ENCODE data around the gene NLGN4X. TPM values are rescaled to one million over a fixed set of nuclear protein-coding genes. Genes with fewer than 3 reads are reported as not detected.

The NLGN4X gene
- total RNA-seq (2014; rRNA removed; shearing (Covaris generic)), result 0.53 and 1.2 TPM in 2 replicates

DNA sequence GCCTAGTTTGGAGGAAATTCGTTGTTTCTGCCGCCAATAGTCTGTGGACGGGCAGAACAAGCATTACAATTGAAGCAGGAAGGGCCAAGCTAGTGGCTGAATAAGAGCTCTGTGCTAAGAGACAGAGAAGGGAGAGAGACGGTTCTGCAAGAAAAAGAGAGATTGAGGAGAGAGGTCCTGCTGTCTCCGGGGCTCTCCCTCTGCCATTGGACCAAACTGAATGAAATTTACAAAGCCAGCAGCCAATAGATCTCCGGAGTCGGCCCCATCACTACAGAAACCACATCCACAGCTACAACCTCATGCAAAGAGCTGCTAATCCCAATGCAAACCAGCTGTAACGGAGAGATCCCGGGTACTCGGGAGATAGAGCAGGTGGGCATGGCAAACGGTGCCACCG lies at the start of gene NLGN4X:
TSS of gene NLGN4X (minus strand) at position 148 of the 400 bp plus-strand sequence. CDS start 77,401 bp downstream, outside the sequence.
- Histone ChIP-seq H3K36me3 (no peaks in the 10 kb centered on the region), H3K27me3 (replicated peaks) (no peaks in the 10 kb centered on the region), H3K4me1 (replicated peaks) (no peaks in the 10 kb centered on the region), H3K27ac (no peak within 1 kb of the TSS), H3K9me3 (replicated peaks) (no peaks in the 10 kb centered on the region), H3K4me3 (no peak within 1 kb of the TSS)
- peak in 1 of 2 experiments; percentile 1 for DNase-seq (ENCODE audit: low read depth in 1 of 2, low spot score in 2 of 2)

DNA sequence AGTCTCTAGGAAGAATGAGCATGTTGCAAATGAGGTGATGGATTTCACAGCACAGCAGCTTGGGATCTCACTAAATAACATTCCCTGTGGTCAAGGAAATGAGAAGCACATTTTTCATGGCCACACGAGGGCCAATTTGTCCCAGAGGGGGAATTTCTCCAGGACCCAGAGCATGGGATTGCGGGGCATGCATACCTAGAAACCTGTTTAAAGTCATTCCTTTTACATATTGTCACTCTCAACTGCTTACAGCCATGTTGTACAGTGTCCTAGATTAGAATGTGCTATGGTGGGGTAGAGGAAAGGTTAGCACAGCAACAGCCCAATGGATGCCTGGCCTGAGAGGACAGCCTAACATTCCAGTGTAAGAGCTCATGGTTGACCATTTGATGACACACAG lies 37.4 kb upstream of the NLGN4X start:
- H3K9me3 ChIP-seq (replicated peaks), result no peaks in the 10 kb centered on the region
- H3K4me3 ChIP-seq, result no peak overlapping the region
- H3K36me3 ChIP-seq, result no peaks in the 10 kb centered on the region
- no peaks in the 10 kb centered on the region for H3K4me1 ChIP-seq (replicated peaks)
- DNase-seq (ENCODE audit: low read depth in 1 of 2, low spot score in 2 of 2), result no peak
- no peaks in the 10 kb centered on the region for H3K27me3 ChIP-seq (replicated peaks)
- H3K27ac ChIP-seq, result no peak overlapping the region

GRCh38 chrX:6262959-6263358 lies 34.3 kb upstream of the NLGN4X start:
- Histone ChIP-seq H3K36me3 (no peaks in the 10 kb centered on the region), H3K27me3 (replicated peaks) (no peaks in the 10 kb centered on the region), H3K27ac (no peak overlapping the region), H3K4me1 (replicated peaks) (no peaks in the 10 kb centered on the region), H3K4me3 (no peak overlapping the region), H3K9me3 (replicated peaks) (no peaks in the 10 kb centered on the region)
- no peak for DNase-seq (ENCODE audit: low read depth in 1 of 2, low spot score in 2 of 2)

DNA sequence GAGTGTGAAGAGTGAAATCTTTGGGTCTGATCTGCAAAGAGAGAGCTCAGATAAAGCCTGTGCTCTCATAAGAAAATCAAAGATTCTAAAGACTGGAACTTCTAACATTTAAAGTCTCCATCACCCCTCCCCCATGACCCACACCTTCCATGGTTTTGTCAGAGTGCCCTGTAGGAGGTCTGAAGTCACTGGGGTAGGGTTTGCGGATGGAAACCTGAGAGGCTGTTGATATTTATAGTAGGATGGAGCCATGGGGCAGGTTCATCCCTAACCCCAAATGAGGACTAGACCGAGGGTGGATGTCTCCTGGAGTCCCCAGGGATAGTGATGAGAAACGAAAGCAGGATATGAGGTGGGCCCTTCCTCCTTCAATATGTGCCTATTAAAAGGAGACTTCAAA lies 28.4 kb upstream of the NLGN4X start:
- Histone ChIP-seq H3K4me3 (no peak overlapping the region), H3K36me3 (no peaks in the 10 kb centered on the region), H3K4me1 (replicated peaks) (no peaks in the 10 kb centered on the region), H3K27ac (no peak overlapping the region), H3K27me3 (replicated peaks) (no peaks in the 10 kb centered on the region), H3K9me3 (replicated peaks) (no peaks in the 10 kb centered on the region)
- no peak for DNase-seq (ENCODE audit: low read depth in 1 of 2, low spot score in 2 of 2)

DNA sequence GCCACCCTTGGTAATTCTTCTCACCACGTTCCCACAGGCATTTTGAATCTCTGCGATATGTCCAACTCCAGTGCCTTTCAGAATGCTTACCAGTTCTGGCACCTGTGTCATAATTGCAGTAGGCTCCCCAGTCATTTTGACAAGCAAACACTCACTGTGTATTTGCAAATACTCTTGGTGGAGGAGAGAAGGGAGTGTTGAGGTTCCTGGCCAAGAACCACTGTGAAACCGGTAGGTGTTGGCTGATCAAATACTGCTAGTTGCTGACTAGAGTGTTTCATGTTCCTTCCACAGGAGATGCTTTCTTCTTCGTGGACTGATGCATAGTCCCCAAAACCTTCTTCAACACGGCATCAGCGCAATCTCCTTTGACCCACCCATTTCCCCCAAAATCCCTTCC lies 16.0 kb upstream of the NLGN4X start:
- H3K27ac ChIP-seq, result no peak overlapping the region
- no peak for DNase-seq (ENCODE audit: low read depth in 1 of 2, low spot score in 2 of 2)
- no peaks in the 10 kb centered on the region for H3K36me3 ChIP-seq
- no peaks in the 10 kb centered on the region for H3K4me1 ChIP-seq (replicated peaks)
- H3K27me3 ChIP-seq (replicated peaks), result no peaks in the 10 kb centered on the region
- no peaks in the 10 kb centered on the region for H3K9me3 ChIP-seq (replicated peaks)
- H3K4me3 ChIP-seq, result no peak overlapping the region

DNA sequence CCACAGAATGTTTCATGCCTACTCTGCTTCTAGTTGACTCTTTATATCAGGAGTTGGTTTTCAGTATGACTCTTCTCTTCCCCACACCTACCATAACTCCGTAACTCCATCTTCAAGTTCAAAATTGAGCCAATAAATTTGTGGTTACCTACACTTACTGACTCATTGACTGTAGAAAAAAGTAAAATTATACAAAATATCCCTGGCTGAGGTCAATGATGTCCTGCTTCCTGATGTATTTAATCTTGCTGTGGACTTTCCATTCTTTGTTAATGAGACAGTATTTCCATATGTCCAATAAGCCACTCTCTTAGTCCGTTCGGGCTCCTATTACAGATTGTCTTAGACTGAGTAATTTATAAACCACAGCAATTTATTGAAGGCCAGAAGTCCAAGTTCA lies 9.9 kb upstream of the NLGN4X start:
- Histone ChIP-seq H3K4me1 (replicated peaks) (no peaks in the 10 kb centered on the region), H3K9me3 (replicated peaks) (no peaks in the 10 kb centered on the region), H3K27me3 (replicated peaks) (no peaks in the 10 kb centered on the region), H3K36me3 (no peaks in the 10 kb centered on the region), H3K27ac (no peak overlapping the region), H3K4me3 (no peak overlapping the region)
- DNase-seq (ENCODE audit: low read depth in 1 of 2, low spot score in 2 of 2), result no peak

DNA sequence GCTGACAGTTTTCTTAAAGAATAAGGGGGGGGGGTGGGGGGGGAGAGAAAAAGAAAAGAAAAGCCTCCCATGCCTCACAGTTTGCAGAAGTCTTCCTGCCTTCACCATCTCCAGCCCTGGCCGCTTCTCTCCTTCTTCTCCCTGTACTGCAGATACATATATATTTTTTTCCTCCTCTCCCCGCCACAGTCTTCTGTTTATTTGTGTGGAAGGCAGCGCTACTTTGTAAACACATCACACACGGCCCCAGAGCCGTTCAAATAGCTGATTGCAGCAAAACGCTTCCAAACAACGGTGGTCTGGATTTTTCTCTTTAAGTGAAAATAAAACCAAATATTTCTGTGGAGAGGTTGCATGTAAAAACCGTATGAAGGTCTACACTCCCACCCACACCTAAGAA lies 732 bp downstream of the NLGN4X start:
- Histone ChIP-seq H3K4me1 (replicated peaks) (no peaks in the 10 kb centered on the region), H3K9me3 (replicated peaks) (no peaks in the 10 kb centered on the region), H3K27me3 (replicated peaks) (no peaks in the 10 kb centered on the region), H3K27ac (no peak overlapping the region), H3K4me3 (no peak overlapping the region), H3K36me3 (no peaks in the 10 kb centered on the region)
- no peak for DNase-seq (ENCODE audit: low read depth in 1 of 2, low spot score in 2 of 2)

DNA sequence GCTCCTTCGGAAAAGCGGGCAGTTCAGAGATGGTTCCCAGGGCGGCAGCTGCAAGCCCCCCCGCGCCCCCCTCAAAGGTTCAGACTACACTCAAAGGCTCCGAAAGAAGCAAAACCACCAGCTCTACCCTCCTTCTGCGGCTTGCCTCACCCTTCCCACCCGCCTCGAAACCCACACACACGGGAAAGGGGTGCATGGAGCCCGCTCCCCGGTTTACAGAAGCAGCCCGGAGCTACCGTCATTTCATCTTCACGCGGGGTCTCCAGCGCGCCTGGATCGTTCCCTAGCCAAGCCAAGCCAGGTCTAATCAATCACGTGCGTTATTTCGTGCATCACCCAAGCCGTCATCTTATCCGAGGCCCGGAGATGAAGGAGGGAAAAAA lies 1.2 kb downstream of the NLGN4X start:
- H3K9me3 ChIP-seq (replicated peaks), result no peaks in the 10 kb centered on the region
- no peaks in the 10 kb centered on the region for H3K27me3 ChIP-seq (replicated peaks)
- no peaks in the 10 kb centered on the region for H3K4me1 ChIP-seq (replicated peaks)
- peak overlapping the region; percentile 31 for H3K4me3 ChIP-seq
- no peak for DNase-seq (ENCODE audit: low read depth in 1 of 2, low spot score in 2 of 2)
- no peaks in the 10 kb centered on the region for H3K36me3 ChIP-seq
- no peak overlapping the region for H3K27ac ChIP-seq

DNA sequence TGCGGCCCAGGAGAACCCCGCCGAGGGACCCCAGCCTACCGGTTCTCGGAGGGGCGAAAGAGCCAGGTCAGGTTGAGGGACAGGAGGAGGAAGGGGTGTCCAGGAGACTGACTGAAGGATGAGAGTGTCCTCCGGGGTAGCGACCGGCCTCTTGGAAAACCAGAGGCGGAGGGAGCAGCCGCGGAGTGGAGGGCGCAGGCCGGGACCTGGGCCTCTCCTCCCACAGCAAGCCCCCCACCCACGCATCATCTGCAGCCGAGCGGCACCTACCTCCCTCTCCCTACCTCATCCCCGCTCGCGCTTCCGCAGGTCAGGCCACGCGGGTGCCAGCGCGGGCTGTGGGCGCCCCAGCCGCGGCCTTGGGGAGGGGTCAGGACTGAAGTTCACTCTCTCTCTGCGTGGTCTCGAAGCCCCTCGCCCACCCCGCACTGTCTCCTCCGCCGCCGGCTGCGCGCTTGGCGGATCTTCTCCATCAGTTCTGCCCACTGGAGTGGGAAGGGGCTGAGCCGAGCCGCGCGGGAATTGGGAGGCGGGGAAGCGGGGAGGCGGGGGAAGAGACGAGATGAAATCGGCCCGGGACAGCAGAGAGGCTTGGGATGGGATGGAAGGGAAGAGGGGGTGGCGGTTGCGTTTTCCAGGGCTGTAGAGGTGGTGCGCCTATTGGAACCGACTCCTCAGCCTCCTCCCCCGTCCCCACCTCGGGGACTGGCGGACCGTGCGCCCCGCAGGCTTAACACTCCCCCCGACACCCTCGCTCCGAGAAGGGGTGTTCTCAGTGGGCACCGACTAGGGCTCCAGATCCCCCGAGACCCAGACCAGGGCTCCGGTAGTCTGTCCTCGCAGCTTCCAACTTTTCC lies 1.8 kb downstream of the NLGN4X start:
- Histone ChIP-seq H3K27me3 (replicated peaks) (no peaks in the 10 kb centered on the region), H3K4me3 (peak overlapping the region; percentile 31), H3K27ac (no peak overlapping the region), H3K36me3 (no peaks in the 10 kb centered on the region), H3K9me3 (replicated peaks) (no peaks in the 10 kb centered on the region), H3K4me1 (replicated peaks) (no peaks in the 10 kb centered on the region)
- DNase-seq (ENCODE audit: low read depth in 1 of 2, low spot score in 2 of 2), result no peak

DNA sequence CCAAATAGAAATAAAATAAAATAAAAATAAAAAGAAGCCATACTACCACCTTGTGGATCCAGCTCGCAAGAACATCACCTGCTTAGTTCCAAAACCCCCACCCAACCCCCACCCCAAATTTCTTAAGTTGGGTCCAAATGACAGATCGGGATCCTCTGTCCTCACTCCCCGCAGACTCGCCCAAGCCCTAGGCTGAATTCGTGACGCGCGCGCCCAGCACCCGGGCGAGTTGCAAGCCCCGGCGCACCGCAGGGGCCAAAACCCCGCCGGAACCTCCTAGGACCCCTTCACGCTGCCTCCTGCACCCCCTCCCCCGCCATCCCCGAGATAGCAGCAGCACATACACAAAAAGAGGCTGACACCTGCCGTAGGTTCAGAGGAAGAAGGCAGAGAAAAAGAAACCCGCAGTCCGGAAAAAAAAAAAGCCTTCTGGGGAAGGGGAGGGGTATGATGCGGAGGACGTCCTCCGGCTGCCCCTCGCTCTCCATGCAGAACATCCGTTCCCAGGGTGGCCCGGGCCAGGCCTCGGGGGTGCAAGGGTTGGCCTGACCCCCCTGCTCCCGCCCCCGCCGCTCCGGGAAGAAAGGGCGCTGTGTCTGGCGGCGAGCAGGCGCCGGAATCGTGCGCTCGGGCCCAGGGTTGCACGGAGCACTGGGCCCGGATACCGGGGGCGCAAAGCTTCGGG lies 2.6 kb downstream of the NLGN4X start:
- peak overlapping the region; percentile 31 for H3K4me3 ChIP-seq
- no peaks in the 10 kb centered on the region for H3K27me3 ChIP-seq (replicated peaks)
- no peaks in the 10 kb centered on the region for H3K36me3 ChIP-seq
- no peak overlapping the region for H3K27ac ChIP-seq
- DNase-seq (ENCODE audit: low read depth in 1 of 2, low spot score in 2 of 2), result peak in 1 of 2 experiments; percentile 2
- H3K9me3 ChIP-seq (replicated peaks), result no peaks in the 10 kb centered on the region
- H3K4me1 ChIP-seq (replicated peaks), result no peaks in the 10 kb centered on the region

GRCh38 chrX:6225288-6225910 lies 3.3 kb downstream of the NLGN4X start:
- Histone ChIP-seq H3K9me3 (replicated peaks) (no peaks in the 10 kb centered on the region), H3K4me1 (replicated peaks) (no peaks in the 10 kb centered on the region), H3K27me3 (replicated peaks) (no peaks in the 10 kb centered on the region), H3K27ac (no peak overlapping the region), H3K36me3 (no peaks in the 10 kb centered on the region), H3K4me3 (no peak overlapping the region; the same call in 1 of the 2 replicates)
- no peak for DNase-seq (ENCODE audit: low read depth in 1 of 2, low spot score in 2 of 2)

DNA sequence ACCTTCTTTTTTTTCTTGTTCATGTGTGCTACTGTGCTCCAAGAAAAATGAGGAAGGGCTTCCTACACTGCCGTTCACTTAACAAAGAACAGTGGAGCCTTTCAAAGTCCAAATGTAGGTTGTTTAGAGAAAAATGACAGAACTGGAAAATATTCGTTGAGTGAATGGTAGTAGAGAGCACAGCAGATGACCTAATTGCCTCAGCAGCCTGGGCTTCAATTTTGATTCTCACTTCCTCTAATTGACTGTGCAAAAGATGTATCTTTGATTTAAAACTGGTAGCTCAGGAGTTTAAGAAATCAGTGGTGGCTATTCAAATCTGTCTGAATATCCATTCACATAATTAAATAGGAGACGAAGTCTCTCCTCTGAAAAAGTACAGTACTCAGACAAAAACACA lies 5.2 kb downstream of the NLGN4X start:
- Histone ChIP-seq H3K27me3 (replicated peaks) (no peaks in the 10 kb centered on the region), H3K36me3 (no peaks in the 10 kb centered on the region), H3K4me1 (replicated peaks) (no peaks in the 10 kb centered on the region), H3K4me3 (no peak overlapping the region), H3K27ac (no peak overlapping the region), H3K9me3 (replicated peaks) (no peaks in the 10 kb centered on the region)
- no peak for DNase-seq (ENCODE audit: low read depth in 1 of 2, low spot score in 2 of 2)

DNA sequence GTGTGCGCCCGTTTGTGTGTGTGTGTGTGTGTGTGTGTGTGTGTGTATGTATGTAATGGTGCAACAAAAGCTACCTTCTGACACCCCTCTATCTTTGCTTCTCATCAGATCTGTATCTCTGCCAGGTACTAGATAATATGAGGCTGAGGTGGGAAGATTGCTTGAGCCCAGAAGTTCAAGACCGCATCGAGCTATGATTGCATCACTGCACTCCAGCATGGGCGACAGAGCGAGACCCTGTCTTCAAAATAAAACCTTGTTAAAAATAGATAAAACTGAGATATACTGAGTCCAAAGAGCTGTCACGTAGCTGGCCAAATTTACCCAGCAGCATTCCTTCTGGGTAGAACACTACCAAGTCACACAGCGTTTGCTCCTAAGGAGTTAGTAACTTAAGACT lies 18.4 kb downstream of the NLGN4X start:
- Histone ChIP-seq H3K36me3 (no peaks in the 10 kb centered on the region), H3K4me3 (no peak overlapping the region), H3K27me3 (replicated peaks) (no peaks in the 10 kb centered on the region), H3K9me3 (replicated peaks) (no peaks in the 10 kb centered on the region), H3K27ac (no peak overlapping the region), H3K4me1 (replicated peaks) (no peaks in the 10 kb centered on the region)
- no peak for DNase-seq (ENCODE audit: low read depth in 1 of 2, low spot score in 2 of 2)
